Vagina (tissue), 2 donors: ENCODE measurements around the gene FAM171A1.

Source experiments
- POLR2AphosphoS5 ChIP-seq, 2 donors: sonication (generic); formaldehyde crosslinking; IDR thresholded peaks; one replicate each; pipeline ENCODE4 v1.9.0; 2017; ENCODE audit warnings: antibody characterized with exemption in 2 of 2, mild to moderate bottlenecking in 2 of 2, low read depth in 1 of 2; ENCODE audit not compliant: insufficient read depth in 1 of 2
- TF ChIP-seq, protein P1 (sequence below), 3 experiments: fragments of 450-650 bp in 2 of 3; fragments of 200-600 bp in 1 of 3; sonication (generic) in 1 of 3; IDR thresholded peaks; one replicate each; pipeline ENCODE4 v1.5.1; 2017 to 2019; ENCODE audit warnings: antibody characterized with exemption in 3 of 3, mild to moderate bottlenecking in 2 of 3, moderate library complexity in 2 of 3

DNA sequence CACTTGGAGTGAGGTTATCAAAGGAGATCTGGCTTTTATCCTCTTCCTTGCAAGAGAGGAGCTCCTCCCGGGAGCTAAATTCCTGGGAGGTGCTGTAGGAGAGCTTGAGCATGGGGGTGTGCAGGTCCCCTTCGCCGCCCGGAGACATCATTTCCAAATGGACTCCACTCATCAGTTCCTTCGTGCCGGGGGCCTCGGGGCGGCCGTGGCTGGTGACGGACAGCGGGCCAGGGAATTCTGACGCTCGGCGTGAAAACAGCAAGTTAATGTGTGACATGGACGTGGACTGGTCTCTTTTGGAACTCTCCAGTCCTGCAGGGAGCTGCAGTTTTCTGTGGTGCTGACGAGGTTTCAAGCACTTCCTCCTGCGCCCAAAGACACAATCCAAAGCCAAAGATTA lies 156.9 kb downstream of the FAM171A1 start:
- TF ChIP-seq, protein P1, sequence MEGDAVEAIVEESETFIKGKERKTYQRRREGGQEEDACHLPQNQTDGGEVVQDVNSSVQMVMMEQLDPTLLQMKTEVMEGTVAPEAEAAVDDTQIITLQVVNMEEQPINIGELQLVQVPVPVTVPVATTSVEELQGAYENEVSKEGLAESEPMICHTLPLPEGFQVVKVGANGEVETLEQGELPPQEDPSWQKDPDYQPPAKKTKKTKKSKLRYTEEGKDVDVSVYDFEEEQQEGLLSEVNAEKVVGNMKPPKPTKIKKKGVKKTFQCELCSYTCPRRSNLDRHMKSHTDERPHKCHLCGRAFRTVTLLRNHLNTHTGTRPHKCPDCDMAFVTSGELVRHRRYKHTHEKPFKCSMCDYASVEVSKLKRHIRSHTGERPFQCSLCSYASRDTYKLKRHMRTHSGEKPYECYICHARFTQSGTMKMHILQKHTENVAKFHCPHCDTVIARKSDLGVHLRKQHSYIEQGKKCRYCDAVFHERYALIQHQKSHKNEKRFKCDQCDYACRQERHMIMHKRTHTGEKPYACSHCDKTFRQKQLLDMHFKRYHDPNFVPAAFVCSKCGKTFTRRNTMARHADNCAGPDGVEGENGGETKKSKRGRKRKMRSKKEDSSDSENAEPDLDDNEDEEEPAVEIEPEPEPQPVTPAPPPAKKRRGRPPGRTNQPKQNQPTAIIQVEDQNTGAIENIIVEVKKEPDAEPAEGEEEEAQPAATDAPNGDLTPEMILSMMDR (IDR thresholded peaks at IDR 0.05): no peak
- no peak for TF ChIP-seq POLR2AphosphoS5 (IDR thresholded peaks at IDR 0.05; ENCODE audit: insufficient read depth in 1 of 2, low read depth in 1 of 2)
